OCI-LY3 (cell line): ENCODE results near the gene ZNF445.
"Not testable (repeated sequence)": the region's sequence is repeated elsewhere in the genome, so short reads cannot be mapped to it uniquely, and the experiment has no call there.

Experiments used
- H2AFZ ChIP-seq: fragments of 200-600, 300-600 bp; shearing (Covaris generic); 2 replicates; pipeline ENCODE4 v1.6.0; 2014; ENCODE audit warnings: antibody characterized with exemption, low read depth, low read length
- H3K27ac ChIP-seq: fragments of 200-600, 300-600 bp; sonication (generic); 2 replicates; pipeline ENCODE4 v1.5.1; 2014; ENCODE audit warnings: mild to moderate bottlenecking, low read length, moderate library complexity, mixed read lengths
- H3K27me3 ChIP-seq: fragments of 200-600, 300-600 bp; sonication (generic); 2 replicates; pipeline ENCODE4 v1.6.1; 2014; ENCODE audit warnings: low read depth, low read length, mixed read lengths
- H3K36me3 ChIP-seq: fragments of 200-600, 300-600 bp; sonication (generic); replicated peaks from 2 replicates; pipeline ENCODE3; 2014; ENCODE audit warnings: low read depth, low read length, mixed read lengths
- H3K4me1 ChIP-seq: fragments of 300-600, 200-600 bp; sonication (generic); 2 replicates; pipeline ENCODE4 v1.6.1; 2014; ENCODE audit warnings: low read length, mixed read lengths
- H3K4me2 ChIP-seq: fragments of 200-600, 300-600 bp; sonication (generic); 2 replicates; pipeline ENCODE4 v1.6.1; 2014; ENCODE audit warnings: low read length, mixed read lengths
- H3K4me3 ChIP-seq: fragments of 300-600, 200-600 bp; sonication (generic); 2 replicates; pipeline ENCODE4 v1.5.1; 2014; ENCODE audit warnings: antibody characterized with exemption, mild to moderate bottlenecking, low read length, moderate library complexity
- H3K79me2 ChIP-seq: fragments of 300-600, 200-600 bp; shearing (Covaris generic); 2 replicates; pipeline ENCODE4 v1.6.1; 2014; ENCODE audit warnings: mild to moderate bottlenecking, low read length, mixed read lengths
- H3K9ac ChIP-seq: fragments of 300-600, 200-600 bp; shearing (Covaris generic); 2 replicates; pipeline ENCODE4 v1.6.0; 2014; ENCODE audit warnings: mild to moderate bottlenecking, low read length, moderate library complexity
- H3K9me3 ChIP-seq: fragments of 200-600, 300-600 bp; shearing (Covaris generic); 2 replicates; pipeline ENCODE4 v1.6.1; 2014; ENCODE audit warnings: low read length, mixed read lengths; ENCODE audit not compliant: insufficient read depth
- H4K20me1 ChIP-seq: fragments of 200-600, 300-600 bp; sonication (generic); 2 replicates; pipeline ENCODE4 v1.6.1; 2016; ENCODE audit warnings: low read length, mixed read lengths; ENCODE audit not compliant: insufficient read depth
- CTCF ChIP-seq: fragments of 200-600, 300-600 bp; sonication (generic); IDR thresholded peaks from 2 replicates; pipeline ENCODE4 v1.5.1; 2014; ENCODE audit warnings: antibody characterized with exemption, low read length, low read depth
- EZH2phosphoT487 ChIP-seq: fragments of 200-600 bp; shearing (Covaris generic); IDR thresholded peaks from 2 replicates; pipeline ENCODE4 v1.6.1; 2018; ENCODE audit warnings: antibody characterized with exemption, mixed run types, low read depth

The ZNF445 gene

GRCh38 chr3:44504566-44504965 is 27.1 kb upstream of the ZNF445 start:
- no peak overlapping the region for H3K9ac ChIP-seq
- no peak overlapping the region for H2AFZ ChIP-seq
- peaks cover 6% of the 10 kb centered on the region for H3K4me1 ChIP-seq
- H4K20me1 ChIP-seq, result peaks cover 8% of the 10 kb centered on the region
- peaks cover 70% of the 10 kb centered on the region for H3K36me3 ChIP-seq
- no peak overlapping the region for H3K4me2 ChIP-seq
- H3K9me3 ChIP-seq, result peaks cover 28% of the 10 kb centered on the region
- H3K27me3 ChIP-seq, result no peaks in the 10 kb centered on the region
- peaks cover 69% of the 10 kb centered on the region for H3K79me2 ChIP-seq
- H3K4me3 ChIP-seq, result no peak overlapping the region
- no peak overlapping the region for H3K27ac ChIP-seq
- no peak for TF ChIP-seq CTCF

- H3K4me1 ChIP-seq, H3K4me2 ChIP-seq, H3K9ac ChIP-seq, H2AFZ ChIP-seq, H4K20me1 ChIP-seq, H3K27me3 ChIP-seq, H3K4me3 ChIP-seq, H3K27ac ChIP-seq: not testable (repeated sequence)
- Histone ChIP-seq H3K79me2 (peaks cover 55% of the 10 kb centered on the region), H3K9me3 (peaks cover 42% of the 10 kb centered on the region), H3K36me3 (peaks cover 76% of the 10 kb centered on the region)
Measured at GRCh38 chr3:44503178-44503577, 25.7 kb upstream of the ZNF445 start.

GRCh38 chr3:44501971-44502370 is 24.5 kb upstream of the ZNF445 start:
- Histone ChIP-seq H3K27me3 (no peaks in the 10 kb centered on the region), H3K4me2 (no peak overlapping the region), H3K27ac (no peak overlapping the region), H3K9ac (no peak overlapping the region), H3K4me1 (no peaks in the 10 kb centered on the region), H3K9me3 (peaks cover 42% of the 10 kb centered on the region), H3K79me2 (peaks cover 43% of the 10 kb centered on the region), H4K20me1 (no peaks in the 10 kb centered on the region), H2AFZ (no peak overlapping the region), H3K36me3 (peaks cover 82% of the 10 kb centered on the region), H3K4me3 (no peak overlapping the region)
- no peak for TF ChIP-seq CTCF
- no peak for TF ChIP-seq EZH2phosphoT487

- Histone ChIP-seq H3K9me3 (peaks cover 48% of the 10 kb centered on the region), H3K79me2 (peaks cover 21% of the 10 kb centered on the region), H3K36me3 (peaks cover 78% of the 10 kb centered on the region)
- not testable (repeated sequence) for H4K20me1 ChIP-seq, H2AFZ ChIP-seq, H3K27ac ChIP-seq, H3K4me3 ChIP-seq, H3K9ac ChIP-seq, H3K4me1 ChIP-seq, H3K27me3 ChIP-seq, H3K4me2 ChIP-seq
Measured at GRCh38 chr3:44499899-44500168, 22.4 kb upstream of the ZNF445 start.

- no peak overlapping the region for H3K4me2 ChIP-seq
- no peak overlapping the region for H3K9ac ChIP-seq
- no peak overlapping the region for H3K27ac ChIP-seq
- H3K79me2 ChIP-seq, result peaks cover 20% of the 10 kb centered on the region
- TF ChIP-seq CTCF, result no peak
- TF ChIP-seq EZH2phosphoT487, result no peak
- no peaks in the 10 kb centered on the region for H3K27me3 ChIP-seq
- H3K36me3 ChIP-seq, result peaks cover 83% of the 10 kb centered on the region
- no peak overlapping the region for H3K4me3 ChIP-seq
- no peaks in the 10 kb centered on the region for H4K20me1 ChIP-seq
- no peak overlapping the region for H2AFZ ChIP-seq
- H3K9me3 ChIP-seq, result peaks cover 48% of the 10 kb centered on the region
- H3K4me1 ChIP-seq, result no peaks in the 10 kb centered on the region
Measured at GRCh38 chr3:44499149-44499898, 21.9 kb upstream of the ZNF445 start.
